T follicular helper cell (primary cell): ENCODE data around the gene ZKSCAN1.

Experiments used
- DNase-seq: peaks from one replicate; pipeline ENCODE4 v3.0.0-alpha.2; 2020; ENCODE audit warnings: low read depth

The ZKSCAN1 gene

GRCh38 chr7:100080907-100081534, 65.6 kb downstream of the ZKSCAN1 start:
- DNase-seq: no peak

DNA sequence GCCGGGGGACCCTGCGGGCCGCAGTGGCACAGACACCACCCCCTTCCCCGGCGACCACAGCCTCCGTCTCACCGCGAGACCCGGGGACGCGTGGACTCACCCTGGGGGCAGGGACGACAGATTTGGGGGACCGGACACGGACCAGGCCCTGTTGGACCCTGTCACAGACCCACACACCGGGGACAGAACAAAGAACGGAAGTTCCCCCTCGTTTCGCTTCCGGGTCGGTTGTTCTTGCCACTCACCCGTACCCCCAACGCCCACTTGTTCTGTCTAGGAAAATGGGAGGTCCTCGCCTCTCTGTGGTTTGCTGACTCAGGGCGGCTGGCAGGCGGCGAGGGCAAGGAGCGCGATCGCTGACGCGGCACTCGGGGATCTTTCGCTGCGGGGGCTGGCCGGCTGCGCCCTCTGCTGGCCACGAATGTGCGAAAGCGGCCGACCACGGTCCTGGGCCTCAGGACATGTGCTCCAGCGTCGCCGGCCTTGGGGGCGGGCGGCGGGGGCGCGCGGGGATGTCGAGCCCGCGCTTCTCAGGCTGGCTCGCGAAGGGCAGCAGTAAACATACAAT, 66.2 kb downstream of the ZKSCAN1 start, which contains the start of gene ZNF3:
TSS of gene ZNF3 (minus strand) at position 189 of the 568 bp plus-strand sequence. CDS start 4,366 bp downstream, outside the sequence.
- DNase-seq: peak; percentile 95

- no peak for DNase-seq
These were observed 67.6 kb downstream of the ZKSCAN1 start for GRCh38 chr7:100082978-100083377.

GRCh38 chr7:100085515-100085914, 70.1 kb downstream of the ZKSCAN1 start:
- DNase-seq: no peak

GRCh38 chr7:100087055-100087750, 71.8 kb downstream of the ZKSCAN1 start:
- no peak for DNase-seq

DNA sequence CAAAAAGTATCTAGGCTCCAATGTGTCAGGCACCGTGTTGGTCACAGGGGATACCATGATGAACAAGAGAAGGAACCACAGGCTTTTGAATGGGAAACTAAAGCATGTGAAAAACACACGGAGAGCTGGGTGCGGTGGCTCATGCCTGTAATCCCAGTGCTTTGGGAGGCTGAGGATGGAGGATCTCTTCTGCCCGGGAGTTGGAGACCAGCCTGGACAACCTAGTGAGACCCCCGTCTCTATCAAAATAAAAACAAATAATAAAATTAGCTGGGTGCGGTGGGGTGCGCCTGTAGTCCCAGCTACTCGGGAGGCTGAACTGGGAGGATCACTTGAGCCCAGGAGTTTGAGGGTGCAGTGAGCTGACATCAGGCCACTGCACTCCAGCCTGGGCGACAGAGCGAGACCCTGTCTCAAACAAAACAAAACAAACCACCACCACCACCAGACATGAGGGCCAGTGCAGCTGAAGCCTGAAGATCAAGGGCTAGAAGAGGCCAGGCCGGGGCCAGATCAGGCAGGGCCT, 72.8 kb downstream of the ZKSCAN1 start:
- DNase-seq: no peak

DNA sequence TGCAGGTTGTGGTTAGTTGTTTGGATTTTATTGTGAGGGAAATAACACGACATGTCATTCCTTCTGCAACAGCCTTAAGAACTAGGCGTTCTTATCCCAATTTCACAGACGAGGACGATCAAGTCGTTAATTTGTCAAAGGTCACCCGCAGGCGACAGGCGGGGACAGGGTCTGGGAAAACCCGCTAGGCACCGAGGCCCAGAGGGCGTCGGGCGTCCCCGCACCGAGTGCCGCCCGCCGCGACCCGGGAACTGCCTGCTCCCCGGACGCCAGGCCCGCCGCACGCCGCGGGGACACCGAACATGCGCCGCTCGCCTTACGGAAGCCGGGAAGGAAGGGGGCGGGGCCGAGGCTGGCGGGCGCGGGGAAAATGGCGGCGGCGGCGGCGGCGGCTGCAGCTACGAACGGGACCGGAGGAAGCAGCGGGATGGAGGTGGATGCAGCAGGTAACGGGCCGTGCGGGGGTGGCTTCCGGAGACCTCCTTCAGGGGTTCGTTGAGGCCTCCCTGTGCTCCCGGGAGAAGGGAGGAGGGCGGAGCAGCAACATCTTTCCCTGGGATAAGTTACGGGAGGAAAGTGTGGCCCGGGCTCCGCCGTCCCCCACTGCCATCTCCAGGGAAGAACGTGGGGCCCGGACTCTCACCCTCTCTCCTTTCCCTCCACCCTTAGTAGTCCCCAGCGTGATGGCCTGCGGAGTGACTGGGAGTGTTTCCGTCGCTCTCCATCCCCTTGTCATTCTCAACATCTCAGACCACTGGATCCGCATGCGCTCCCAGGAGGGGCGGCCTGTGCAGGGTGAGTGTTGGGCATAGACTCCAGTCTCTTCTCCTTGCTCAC, 73.4 kb downstream of the ZKSCAN1 start, which contains the start of gene COPS6:
TSS of gene COPS6 (plus strand) at position 349 of the 837 bp plus-strand sequence. CDS start at position 371, 22 bp downstream.
- peak; percentile 86 for DNase-seq

- no peak for DNase-seq
These were observed 74.2 kb downstream of the ZKSCAN1 start for GRCh38 chr7:100089458-100090196.

- DNase-seq: no peak
These were observed 75.4 kb downstream of the ZKSCAN1 start for GRCh38 chr7:100090527-100091410.
